Femur (tissue), 1 donor: ENCODE measurements around the gene PRKCH.
"Not testable (repeated sequence)": the region's sequence is repeated elsewhere in the genome, so short reads cannot be mapped to it uniquely, and the experiment has no call there.

ENCODE experiments used
- DNase-seq: peaks from one replicate; pipeline ENCODE4 v3.0.0-alpha.2; 2017

Gene PRKCH

DNA sequence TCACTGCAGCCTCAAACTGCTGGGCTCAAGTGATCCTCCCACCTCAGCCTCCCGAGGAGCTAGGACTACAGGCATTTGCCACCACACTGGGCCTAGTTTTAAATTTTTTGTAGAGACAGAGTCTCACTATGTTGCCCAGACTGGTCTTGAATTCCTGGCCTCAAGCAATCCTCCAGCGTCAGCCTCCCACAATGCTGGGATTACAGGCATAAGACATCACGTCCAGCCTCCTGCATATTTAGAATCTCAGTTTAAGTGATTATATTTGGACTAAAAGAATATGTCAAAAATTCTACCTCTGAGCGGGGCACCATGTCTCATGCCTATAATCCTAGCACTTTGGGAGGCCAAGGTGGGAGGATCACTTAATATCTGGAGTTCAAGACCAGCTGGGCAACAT, 12.7 kb upstream of the PRKCH start:
- DNase-seq = not testable (repeated sequence)

DNA sequence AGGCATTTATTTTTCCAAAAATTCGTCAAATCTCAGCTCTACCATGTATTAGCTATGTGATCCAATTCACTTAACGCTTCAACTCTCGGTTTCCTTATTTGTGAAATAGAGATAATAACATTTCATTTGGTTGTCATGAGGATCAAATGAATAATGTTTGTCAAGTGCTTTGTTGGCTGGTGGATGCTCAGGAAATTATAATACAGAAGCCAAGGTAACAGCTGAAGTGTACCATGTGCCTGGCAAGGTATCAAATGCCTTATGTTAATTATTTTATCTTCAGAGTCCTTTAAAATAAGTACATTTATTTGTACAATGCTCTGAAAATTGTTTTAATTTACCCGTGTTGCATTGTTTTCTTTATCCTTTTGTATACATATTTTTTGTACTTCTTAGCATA, 6.1 kb upstream of the PRKCH start:
- no peak for DNase-seq

DNA sequence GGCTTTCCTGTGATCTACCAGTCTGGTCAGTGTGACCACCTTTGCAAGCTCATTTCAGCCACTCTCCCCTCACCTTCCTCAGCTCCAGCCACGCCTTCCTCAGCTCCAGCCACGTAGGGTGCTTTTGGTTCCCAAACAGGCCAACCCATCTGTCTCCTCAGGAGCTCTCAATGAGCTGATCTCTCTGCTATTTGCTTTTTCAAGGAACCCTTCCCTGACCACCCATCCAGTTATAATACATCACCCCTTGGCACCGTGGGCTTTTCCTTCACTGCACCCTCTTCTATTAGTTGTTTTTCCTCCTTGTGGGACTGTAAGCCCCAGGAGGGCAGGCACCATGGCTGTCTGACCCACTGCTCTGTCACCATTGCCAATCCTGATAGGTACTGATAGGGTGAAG, 2.3 kb upstream of the PRKCH start:
- DNase-seq = no peak

DNA sequence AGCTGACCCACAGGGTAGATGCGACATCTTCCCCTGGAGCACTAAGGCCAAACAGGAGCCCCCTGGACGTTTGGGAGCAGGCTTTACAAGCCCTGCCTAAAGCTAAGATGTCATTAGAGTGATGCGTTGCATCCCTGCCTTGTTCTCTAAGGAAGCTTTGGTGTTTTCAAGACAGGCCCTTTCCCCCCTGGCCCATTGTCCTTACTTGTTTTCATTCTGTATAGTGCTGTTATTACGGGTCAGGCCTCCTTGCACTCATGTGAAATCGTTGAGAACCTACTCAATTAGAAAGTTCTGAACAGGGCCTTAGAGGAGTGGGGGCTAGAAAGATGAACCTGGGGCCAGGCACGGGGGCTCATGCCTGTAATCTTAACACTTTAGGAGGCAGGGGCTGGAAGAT, 1.7 kb upstream of the PRKCH start:
- DNase-seq = no peak

DNA sequence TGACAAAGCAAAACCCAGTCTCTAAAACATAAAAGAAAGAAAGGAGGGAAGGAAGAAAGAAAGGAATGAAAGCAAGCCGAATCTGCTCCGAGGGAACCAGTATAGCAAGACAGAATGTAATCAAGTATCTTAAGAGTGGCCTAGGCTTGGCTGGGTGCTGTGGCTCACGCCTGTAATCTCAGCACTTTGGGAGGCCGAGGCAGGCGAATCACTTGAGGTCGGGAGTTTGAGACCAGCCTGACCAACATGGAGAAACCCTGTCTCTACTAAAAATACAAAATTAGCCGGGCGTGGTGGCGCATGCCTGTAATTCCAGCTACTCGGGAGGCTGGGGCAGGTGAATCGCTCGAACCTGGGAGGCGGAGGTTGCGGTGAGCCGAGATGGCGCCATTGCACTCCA, 1.2 kb upstream of the PRKCH start:
- not testable (repeated sequence) for DNase-seq

- DNase-seq = peak; percentile 35
Observed at GRCh38 chr14:61320806-61321384, 484 bp upstream of the PRKCH start.

DNA sequence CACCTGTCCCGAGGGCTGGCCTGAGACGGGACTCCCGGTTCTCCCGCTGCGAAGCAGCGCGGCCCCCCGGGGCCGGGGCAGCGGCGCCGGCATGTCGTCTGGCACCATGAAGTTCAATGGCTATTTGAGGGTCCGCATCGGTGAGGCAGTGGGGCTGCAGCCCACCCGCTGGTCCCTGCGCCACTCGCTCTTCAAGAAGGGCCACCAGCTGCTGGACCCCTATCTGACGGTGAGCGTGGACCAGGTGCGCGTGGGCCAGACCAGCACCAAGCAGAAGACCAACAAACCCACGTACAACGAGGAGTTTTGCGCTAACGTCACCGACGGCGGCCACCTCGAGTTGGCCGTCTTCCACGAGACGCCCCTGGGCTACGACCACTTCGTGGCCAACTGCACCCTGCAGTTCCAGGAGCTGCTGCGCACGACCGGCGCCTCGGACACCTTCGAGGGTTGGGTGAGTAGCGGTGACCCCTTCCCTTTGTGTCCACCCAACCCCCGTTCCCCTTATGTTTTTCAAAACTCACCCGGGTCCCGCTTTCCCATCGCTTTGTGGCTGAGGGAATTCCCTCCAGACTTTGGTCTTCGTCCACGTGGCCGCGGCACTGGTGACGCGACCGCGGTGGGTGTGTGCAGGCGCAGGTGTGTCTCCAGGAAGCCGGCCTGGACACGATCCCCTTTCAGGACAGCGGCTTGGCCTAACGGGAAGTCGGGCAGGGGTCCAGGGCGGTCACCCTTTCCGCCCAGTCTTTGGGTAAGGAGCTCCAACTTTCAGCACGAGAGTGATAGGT, 826 bp downstream of the PRKCH start:
- no peak for DNase-seq

DNA sequence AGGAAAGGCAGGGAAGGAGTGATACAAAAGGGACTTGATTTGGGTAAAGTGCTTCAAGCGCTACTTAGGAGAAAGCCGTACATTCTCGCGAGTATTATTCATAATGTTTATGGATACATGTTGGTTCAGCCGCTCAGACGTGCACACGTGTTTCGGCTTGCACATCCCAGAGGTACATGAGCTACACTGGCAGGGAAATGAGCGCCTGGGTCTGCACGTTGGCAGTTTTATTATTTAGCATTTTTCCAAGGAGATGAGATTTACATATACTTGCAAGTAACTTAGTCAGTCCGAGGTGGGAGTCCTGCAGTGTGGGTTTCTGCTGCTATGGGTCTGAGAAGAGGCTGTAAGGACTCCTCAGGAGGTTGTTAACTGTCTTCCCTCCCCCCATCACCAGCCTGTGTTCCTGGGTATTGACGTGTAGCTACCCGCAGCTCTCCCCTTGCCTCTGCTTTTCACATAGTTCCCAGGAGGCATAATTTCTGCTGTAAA, 1.5 kb downstream of the PRKCH start:
- DNase-seq = no peak

GRCh38 chr14:61323970-61324369, 2.6 kb downstream of the PRKCH start:
- DNase-seq = no peak

GRCh38 chr14:61325166-61325565, 3.8 kb downstream of the PRKCH start:
- DNase-seq = no peak

- DNase-seq = no peak
Observed at GRCh38 chr14:61326146-61326545, 4.8 kb downstream of the PRKCH start.

DNA sequence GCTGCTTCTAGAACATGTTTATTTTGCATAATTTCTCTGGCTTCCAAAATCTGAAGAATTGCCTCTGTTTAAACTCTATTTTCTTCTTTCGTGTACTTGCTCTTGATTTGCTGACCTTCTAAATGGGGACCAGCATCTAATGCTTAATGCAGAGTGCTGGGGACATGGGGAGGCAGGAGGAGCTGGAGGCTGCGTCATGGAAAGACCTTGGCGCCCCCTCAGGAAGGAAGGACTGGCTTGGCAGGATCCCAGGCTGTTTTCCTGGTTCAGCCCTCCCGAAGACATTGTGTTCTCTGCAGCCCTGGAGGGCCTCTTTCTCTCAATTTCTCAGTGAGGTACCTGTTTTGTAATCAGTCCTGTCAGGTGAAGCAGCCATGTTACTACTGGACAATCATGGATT, 5.5 kb downstream of the PRKCH start:
- DNase-seq = peak; percentile 60

DNA sequence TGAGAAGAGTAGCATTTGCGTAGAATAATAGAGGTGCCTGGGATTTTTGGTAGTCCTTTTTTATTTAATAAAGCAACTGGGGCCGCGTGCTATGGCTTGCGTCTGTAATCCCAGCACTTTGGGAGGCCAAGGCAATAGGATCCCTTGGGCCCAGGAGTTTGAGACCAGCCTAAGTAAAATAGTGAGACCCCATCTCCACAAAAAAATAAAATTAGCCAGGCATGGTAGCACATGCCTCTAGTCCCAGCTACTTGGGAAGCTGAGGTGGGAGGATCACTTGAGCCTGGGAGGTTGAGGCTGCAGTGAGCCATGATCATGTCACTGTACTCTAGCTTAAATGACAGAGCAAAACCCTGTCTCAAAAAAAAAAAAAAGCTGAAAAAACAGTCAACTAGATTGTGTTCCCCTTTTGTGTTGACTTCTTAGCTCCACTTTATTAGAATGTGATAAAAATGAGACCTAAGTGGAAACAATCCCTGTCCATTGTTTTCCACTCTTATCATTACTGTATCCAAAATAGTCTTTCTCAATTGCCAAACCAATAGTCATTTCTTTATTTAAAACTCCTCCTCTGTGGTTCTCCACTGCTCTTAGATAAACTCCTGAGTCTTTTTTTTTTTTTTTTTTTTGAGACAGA, 7.4 kb downstream of the PRKCH start:
- no peak for DNase-seq

DNA sequence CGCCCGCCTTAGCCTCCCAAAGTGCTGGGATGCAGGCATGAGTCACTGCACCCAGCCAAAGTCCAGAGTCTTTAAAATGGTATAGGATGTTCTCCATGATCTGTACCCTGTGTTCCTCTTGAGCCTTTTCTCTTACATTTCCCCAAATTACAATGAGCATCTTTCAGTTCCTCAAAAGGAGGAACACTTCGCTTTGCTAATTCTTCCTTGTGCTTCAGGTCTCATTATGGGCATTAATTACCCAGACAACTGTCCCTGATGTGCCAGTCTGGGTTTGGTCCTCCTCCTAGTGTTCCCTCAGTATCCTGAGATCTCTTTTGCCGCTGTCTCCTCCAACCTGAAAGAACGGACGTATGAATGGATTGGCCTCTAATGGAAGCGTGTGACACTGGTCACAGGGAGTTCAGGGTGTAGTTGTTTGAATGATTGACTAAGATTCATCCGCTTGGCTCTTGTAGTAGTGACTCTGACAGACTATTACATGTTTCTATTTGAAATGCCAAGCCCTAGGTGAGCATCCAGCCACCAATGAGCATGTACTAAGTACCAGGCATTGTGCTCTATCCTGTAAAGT, 8.2 kb downstream of the PRKCH start:
- no peak for DNase-seq

DNA sequence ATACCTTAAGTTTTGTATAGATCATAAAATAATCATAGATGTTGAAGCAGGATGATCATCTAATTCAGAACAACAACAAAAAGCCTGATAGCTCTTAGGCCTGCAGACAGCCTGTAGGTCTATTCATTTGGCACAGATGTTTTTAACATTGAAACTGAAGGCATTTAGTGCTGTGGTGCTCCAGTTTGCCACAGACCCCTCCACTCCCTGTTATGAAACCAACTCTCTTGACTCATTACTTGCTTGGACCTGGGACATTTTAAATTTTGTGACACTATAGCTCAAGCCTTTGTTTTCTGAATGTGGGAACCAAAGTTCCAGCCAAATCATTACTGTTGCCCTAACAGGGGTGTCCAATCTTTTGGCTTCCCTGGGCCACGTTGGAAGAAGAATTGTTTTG, 9.1 kb downstream of the PRKCH start:
- DNase-seq = no peak

DNA sequence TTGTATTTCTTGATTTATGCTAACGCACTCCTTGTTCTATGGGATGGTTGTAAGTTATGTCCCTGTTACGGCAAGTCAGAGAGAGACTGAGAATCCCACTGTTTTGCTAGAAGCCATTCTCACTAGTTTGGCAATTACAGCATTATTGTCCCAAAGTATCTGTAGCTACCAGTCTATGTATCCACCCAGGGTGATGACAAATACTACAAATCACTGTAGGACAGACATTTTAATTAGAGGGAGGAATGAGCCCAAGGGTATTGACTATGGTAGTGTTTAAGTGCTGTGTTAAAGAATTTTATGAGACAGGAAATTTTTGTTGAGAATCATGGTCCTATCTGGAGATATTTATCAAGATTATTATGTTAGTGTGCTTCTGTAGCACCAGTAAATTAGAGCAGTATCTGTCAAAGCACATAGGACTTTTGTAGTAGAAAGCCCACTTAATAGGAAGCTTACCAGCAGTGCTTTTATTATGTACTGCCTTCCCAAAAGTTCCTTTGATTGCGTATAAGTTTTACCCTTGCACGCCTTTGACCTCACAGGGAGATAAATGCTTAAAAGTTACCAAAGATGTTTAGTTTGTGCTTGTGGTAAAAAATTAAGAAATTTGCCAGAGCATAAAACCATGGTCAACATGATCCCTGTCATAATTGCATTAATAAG, 10.7 kb downstream of the PRKCH start:
- DNase-seq = no peak

- no peak for DNase-seq
Observed at GRCh38 chr14:61332658-61333029, 11.3 kb downstream of the PRKCH start.

DNA sequence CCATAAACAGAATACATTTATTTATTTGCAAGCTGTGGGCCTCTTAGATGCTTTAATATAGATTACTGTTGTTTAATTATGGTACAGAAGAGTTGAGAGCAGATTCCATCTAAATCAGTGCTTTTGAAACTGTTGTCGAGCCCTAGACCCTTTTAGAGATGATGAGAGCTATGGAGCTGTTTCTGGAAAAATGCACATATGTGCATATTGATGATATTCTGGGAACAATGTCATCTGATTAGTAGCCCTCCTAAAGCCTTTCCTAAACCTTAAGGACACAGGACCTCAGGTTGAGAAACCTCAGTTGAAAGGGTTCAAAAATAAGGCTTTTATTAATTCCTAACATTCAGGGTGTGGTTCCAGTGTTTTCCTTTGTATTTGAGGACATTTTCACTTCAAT, 11.7 kb downstream of the PRKCH start:
- DNase-seq = no peak

GRCh38 chr14:61334197-61334701, 12.9 kb downstream of the PRKCH start:
- DNase-seq = no peak

DNA sequence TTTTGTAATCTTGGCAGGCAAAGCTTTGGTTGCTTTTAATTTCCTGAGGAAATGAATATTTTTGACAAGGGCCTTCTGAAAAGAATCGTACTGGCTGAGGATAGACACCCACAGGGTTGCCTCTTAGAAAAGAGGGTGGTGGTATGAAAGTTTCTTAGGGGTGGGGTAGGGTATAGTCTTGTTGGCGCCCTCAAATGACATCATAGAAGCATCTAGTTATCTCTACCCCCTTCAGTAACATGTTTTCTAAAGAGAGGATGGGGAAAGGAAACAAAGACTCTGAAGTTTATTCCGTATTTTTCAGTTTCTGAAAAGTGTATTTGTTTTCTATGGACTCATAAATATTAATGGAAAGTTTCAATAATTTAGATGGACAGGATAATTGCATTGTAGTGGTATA, 13.7 kb downstream of the PRKCH start:
- DNase-seq = no peak

- no peak for DNase-seq
Observed at GRCh38 chr14:61335671-61336275, 14.4 kb downstream of the PRKCH start.

DNA sequence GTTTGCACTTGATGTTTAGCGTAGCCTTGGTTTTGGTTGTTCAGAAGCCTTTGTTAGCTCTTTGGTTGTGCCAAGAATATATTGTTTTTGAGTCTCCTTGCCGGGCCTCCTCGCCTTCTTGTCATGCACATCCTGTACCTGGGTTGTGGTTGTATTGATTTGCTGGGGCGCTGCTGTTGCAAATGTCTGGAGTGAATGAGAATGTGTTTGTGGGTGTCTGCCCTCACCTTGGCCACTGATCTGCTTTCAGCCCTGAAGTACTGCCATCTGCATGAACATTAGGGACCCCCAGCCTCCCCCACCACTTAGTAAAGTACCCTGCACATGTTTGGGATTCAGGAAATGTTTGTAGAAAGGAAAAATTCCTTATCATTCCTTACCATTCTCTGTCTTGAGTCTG, 16.5 kb downstream of the PRKCH start:
- no peak for DNase-seq

DNA sequence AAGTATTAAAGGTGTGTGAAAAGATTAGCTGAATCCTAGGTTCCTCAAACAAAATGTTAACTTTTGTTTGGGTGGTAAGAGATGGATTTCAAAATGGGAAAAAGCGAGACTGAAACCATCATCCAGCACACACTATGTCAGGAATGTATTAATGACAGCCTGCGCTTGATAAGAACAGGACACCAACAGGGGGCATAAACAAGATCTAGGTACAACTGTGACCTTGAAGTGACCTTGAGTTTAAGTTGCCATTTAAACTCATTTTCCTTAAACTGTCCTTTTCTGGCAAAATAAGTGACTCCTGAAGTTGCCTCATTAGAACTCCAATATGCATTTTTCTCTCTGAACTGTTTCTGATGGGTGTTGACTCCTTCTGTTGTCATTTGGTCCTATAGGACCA, 17.1 kb downstream of the PRKCH start:
- no peak for DNase-seq
